Cardiac muscle cell (in vitro differentiated cells and primary cell): ENCODE measurements around the gene INSYN2B. TPM values are rescaled to one million over a fixed set of nuclear protein-coding genes. Genes with fewer than 3 reads are reported as not detected.
A peak's percentile ranks its signal among the peaks of the same experiment; 100 is the strongest.

Experiments
- DNase-seq, 2 donors: peaks; one replicate each; pipeline versions ENCODE4 v3.0.0 to v3.0.0-alpha.2; 2010 to 2017; ENCODE audit warnings: low read depth in 1 of 2, low spot score in 1 of 2
- H3K27ac ChIP-seq: fragments of 200-600 bp; sonication (generic); 2 replicates; pipeline ENCODE4 v1.5.1; 2016
- H3K27me3 ChIP-seq: fragments of 200-600 bp; sonication (generic); 2 replicates; pipeline ENCODE4 v1.6.0; 2016; ENCODE audit warnings: control low read depth
- H3K36me3 ChIP-seq: fragments of 200-600 bp; sonication (generic); 2 replicates; pipeline ENCODE4 v1.5.1; 2016; ENCODE audit warnings: control low read depth
- H3K4me1 ChIP-seq: fragments of 200-600 bp; sonication (generic); 2 replicates; pipeline ENCODE4 v1.8.1; 2017; ENCODE audit warnings: low read depth, mild to moderate bottlenecking, mixed run types
- H3K4me3 ChIP-seq: fragments of 200-600 bp; sonication (generic); 2 replicates; pipeline ENCODE4 v1.5.1; 2016; ENCODE audit warnings: mild to moderate bottlenecking
- H3K9me3 ChIP-seq: fragments of 200-600 bp; sonication (generic); 2 replicates; pipeline ENCODE4 v1.5.1; 2017; ENCODE audit warnings: low read depth, mild to moderate bottlenecking, control low read depth
- polyA plus RNA-seq: library from polyadenylated mRNA; unstranded; fragments of >200 nt; fragmentation: Nextera tagmentation; extraction: Ambion mirVana; gene quantifications from 2 replicates; pipeline ENCODE4 v1.2.1, GENCODE V29; 2016
- total RNA-seq: library from RNA; depleted of rRNA; stranded (reverse); fragments of >200 nt; gene quantifications from 2 replicates; pipeline ENCODE4 v1.2.3, GENCODE V29; 2016
- TF ChIP-seq, protein P1 (sequence below): IDR thresholded peaks from 2 replicates; pipeline ENCODE4 v1.5.1; 2012; ENCODE audit warnings: low read depth, mild to moderate bottlenecking, low read length

The INSYN2B gene
- total and polyA plus RNA-seq, 2 experiments from 2014 or later, result 1.6 to 9.3 TPM

DNA sequence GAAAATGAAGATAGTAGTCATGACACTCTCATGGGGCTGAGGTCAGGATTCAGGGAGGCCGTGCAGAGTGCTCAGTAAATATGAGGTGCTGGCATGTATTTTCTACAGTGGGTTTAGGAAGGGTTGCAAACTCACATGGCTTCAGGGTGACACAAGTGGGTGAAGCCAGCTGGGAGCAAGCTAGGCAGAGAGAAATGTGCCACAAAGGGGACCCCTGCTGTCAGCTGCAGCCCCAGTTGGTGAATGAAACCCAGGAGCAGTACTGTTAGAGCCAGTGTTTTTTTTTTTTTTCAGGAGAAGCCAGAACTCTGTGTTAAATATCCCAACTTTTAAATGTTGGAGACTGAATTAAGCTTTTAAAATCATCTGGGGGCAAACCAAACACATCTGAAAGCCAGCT is 75.3 kb downstream of the INSYN2B start:
- TF ChIP-seq, protein P1, sequence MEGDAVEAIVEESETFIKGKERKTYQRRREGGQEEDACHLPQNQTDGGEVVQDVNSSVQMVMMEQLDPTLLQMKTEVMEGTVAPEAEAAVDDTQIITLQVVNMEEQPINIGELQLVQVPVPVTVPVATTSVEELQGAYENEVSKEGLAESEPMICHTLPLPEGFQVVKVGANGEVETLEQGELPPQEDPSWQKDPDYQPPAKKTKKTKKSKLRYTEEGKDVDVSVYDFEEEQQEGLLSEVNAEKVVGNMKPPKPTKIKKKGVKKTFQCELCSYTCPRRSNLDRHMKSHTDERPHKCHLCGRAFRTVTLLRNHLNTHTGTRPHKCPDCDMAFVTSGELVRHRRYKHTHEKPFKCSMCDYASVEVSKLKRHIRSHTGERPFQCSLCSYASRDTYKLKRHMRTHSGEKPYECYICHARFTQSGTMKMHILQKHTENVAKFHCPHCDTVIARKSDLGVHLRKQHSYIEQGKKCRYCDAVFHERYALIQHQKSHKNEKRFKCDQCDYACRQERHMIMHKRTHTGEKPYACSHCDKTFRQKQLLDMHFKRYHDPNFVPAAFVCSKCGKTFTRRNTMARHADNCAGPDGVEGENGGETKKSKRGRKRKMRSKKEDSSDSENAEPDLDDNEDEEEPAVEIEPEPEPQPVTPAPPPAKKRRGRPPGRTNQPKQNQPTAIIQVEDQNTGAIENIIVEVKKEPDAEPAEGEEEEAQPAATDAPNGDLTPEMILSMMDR, result no peak
- no peaks in the 10 kb centered on the region for H3K4me1 ChIP-seq

DNA sequence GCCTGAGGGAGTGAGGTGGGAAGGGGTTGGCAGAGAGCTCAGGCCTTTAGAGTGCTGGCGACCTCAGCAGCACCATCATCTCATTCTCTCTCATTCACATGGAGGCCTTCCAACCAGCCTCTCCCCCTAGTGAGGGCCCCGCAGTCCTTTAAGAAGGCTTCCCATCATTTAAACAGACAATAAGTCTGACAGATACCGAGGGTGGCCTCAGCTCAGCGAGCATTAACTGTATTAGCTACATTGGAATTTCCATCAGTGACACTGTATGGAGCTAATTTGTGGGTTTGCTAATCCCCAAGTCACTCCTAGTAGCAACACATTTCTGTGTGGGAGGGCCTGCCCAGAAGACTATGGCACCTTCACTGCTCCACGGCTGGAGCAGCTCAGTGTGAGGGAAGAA is 75.8 kb downstream of the INSYN2B start:
- Histone ChIP-seq H3K27me3 (no peaks in the 10 kb centered on the region), H3K27ac (no peak overlapping the region)
- no peak for DNase-seq

More for the DNA sequence above, 75.3 kb downstream of the INSYN2B start:
- H3K27ac ChIP-seq, result no peak overlapping the region
- no peak for DNase-seq
- H3K36me3 ChIP-seq, result no peaks in the 10 kb centered on the region
- no peaks in the 10 kb centered on the region for H3K9me3 ChIP-seq
- no peaks in the 10 kb centered on the region for H3K27me3 ChIP-seq
- no peak overlapping the region for H3K4me3 ChIP-seq

DNA sequence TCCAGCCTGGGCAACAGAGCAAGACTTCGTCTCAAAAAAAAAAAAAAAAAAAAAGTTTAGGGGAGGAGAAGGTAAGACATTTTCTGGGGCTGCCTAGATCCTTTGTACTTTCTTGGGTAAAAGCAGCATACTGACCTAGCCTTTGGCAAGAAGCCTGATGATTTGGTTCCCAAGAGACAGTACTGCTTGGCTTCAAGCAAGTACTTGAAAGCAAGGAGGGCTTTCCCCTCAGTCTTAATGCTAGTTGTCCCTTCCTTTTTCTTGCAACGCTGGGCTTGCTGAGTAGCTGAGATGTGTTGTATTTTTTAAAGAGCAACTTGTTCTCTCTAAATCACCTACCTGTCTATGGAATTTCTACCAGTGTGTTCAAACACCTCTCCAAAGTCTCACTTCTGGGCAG is 76.2 kb downstream of the INSYN2B start:
- no peaks in the 10 kb centered on the region for H3K27me3 ChIP-seq
- no peaks in the 10 kb centered on the region for H3K36me3 ChIP-seq
- H3K27ac ChIP-seq, result no peak overlapping the region
- peak in 1 of 2 donors; percentile 90 for DNase-seq
- H3K9me3 ChIP-seq, result no peaks in the 10 kb centered on the region
- no peak overlapping the region for H3K4me3 ChIP-seq
- H3K4me1 ChIP-seq, result no peaks in the 10 kb centered on the region
- TF ChIP-seq, protein P1, result no peak

More for the DNA sequence above, 75.8 kb downstream of the INSYN2B start:
- no peaks in the 10 kb centered on the region for H3K36me3 ChIP-seq
- no peaks in the 10 kb centered on the region for H3K9me3 ChIP-seq
- no peak overlapping the region for H3K4me3 ChIP-seq
- TF ChIP-seq, protein P1, result no peak
- H3K4me1 ChIP-seq, result no peaks in the 10 kb centered on the region

DNA sequence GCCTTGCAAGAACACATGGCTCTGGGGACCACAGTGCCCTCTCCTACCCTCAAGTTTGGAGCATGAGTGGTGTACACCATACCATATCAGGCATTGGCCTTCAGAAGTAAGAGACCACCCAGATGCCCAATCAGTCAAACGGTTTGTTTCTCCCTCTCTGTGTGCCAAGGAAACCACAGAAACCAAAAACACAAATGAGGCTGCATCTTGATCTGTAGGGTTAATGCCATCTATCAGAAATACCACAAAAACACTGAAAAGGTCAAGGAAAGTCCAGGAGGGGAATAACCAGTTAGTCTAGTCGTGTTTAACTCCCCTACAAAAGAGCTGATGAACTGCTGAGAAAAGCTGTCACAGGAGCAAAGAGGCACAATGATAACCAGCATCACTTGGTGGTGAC is 78.4 kb downstream of the INSYN2B start:
- Histone ChIP-seq H3K4me1 (no peaks in the 10 kb centered on the region), H3K36me3 (no peaks in the 10 kb centered on the region), H3K27me3 (no peaks in the 10 kb centered on the region), H3K4me3 (no peak overlapping the region), H3K9me3 (no peaks in the 10 kb centered on the region), H3K27ac (no peak overlapping the region)
- DNase-seq, result no peak
- TF ChIP-seq, protein P1, result no peak

DNA sequence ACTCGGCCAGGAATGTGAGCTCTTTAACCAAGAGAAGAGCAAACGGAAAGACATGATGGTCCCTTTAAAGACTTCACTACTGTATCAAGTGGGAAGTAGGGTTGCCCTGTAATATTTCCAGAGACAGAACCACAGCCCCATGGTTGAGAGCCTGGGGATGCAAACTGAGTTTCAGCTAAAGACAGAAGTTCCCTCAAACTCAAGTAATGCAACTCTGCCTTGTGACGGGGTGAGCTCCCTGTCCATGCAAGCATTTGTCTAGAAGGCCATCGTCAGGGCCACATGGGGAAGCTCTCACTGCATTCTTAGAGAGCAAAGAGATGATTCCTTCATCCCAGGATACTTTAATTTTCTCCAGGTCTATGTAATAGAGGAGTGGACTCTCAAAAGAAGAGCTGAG is 82.8 kb downstream of the INSYN2B start:
- no peak for DNase-seq
- H3K27ac ChIP-seq, result no peak overlapping the region
- H3K4me1 ChIP-seq, result no peaks in the 10 kb centered on the region
- no peaks in the 10 kb centered on the region for H3K27me3 ChIP-seq
- TF ChIP-seq, protein P1, result no peak
- H3K36me3 ChIP-seq, result no peaks in the 10 kb centered on the region
- H3K4me3 ChIP-seq, result no peak overlapping the region
- no peaks in the 10 kb centered on the region for H3K9me3 ChIP-seq

DNA sequence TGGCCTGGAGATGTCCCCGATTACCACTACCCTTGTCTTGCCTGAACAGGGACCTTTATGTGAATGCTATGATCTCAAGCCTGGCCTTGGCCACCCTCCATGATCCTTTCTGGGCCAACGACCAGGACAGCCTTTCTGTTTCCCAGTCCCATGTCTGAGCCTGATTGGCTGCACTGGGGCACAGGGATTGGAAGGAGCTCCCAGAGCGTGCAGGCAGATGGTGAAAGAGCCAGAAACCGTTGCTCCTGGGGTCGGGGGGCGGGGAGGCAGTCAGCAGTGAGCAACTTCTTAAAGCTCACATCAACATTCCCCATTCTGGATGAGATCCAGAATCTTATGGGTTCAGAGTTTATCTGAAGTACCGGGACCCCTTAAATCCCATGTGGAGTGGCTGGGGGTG is 84.4 kb downstream of the INSYN2B start:
- peak in 1 of 2 donors; percentile 74 for DNase-seq
- TF ChIP-seq, protein P1, result no peak
- no peaks in the 10 kb centered on the region for H3K4me1 ChIP-seq
- no peaks in the 10 kb centered on the region for H3K9me3 ChIP-seq
- H3K27me3 ChIP-seq, result no peaks in the 10 kb centered on the region
- H3K27ac ChIP-seq, result no peak overlapping the region
- no peak overlapping the region for H3K4me3 ChIP-seq
- H3K36me3 ChIP-seq, result no peaks in the 10 kb centered on the region
